Endothelial cell (in vitro differentiated cells): ENCODE results near the gene ALPI. TPM values are rescaled to one million over a fixed set of nuclear protein-coding genes. Genes with fewer than 3 reads are reported as not detected.
A peak's percentile ranks its signal among the peaks of the same experiment; 100 is the strongest.
"Not testable (repeated sequence)": the region's sequence is repeated elsewhere in the genome, so short reads cannot be mapped to it uniquely, and the experiment has no call there.

ENCODE experiments used
- DNase-seq: peaks from one replicate; pipeline ENCODE4 v3.0.0; 2021; ENCODE audit warnings: low spot score
- H3K27ac Mint-ChIP-seq: one replicate; pipeline ENCODE4 v1.8.0; 2021; ENCODE audit warnings: mixed read lengths, inconsistent platforms; ENCODE audit not compliant: unreplicated experiment
- H3K27me3 Mint-ChIP-seq: one replicate; pipeline ENCODE4 v1.8.0; 2021; ENCODE audit warnings: mild to moderate bottlenecking, moderate library complexity, mixed read lengths, inconsistent platforms; ENCODE audit not compliant: unreplicated experiment
- H3K36me3 Mint-ChIP-seq: one replicate; pipeline ENCODE4 v1.8.0; 2021; ENCODE audit warnings: mild to moderate bottlenecking, low read depth, mixed read lengths, inconsistent platforms; ENCODE audit not compliant: unreplicated experiment
- H3K4me1 Mint-ChIP-seq: one replicate; pipeline ENCODE4 v1.8.0; 2021; ENCODE audit warnings: mild to moderate bottlenecking, mixed read lengths, inconsistent platforms; ENCODE audit not compliant: unreplicated experiment
- H3K4me3 Mint-ChIP-seq: one replicate; pipeline ENCODE4 v1.8.0; 2021; ENCODE audit warnings: mild to moderate bottlenecking, mixed read lengths, inconsistent platforms; ENCODE audit not compliant: unreplicated experiment
- H3K9me3 Mint-ChIP-seq: one replicate; pipeline ENCODE4 v1.8.0; 2021; ENCODE audit warnings: mixed read lengths, inconsistent platforms; ENCODE audit not compliant: unreplicated experiment
- total RNA-seq: library from RNA; stranded (reverse); fragmentation: NEBNext Ultra II Directional; extraction: Animal tissue kit (Norgen Biotek cat#: 25700); gene quantifications from one replicate; pipeline ENCODE4 v1.2.1, GENCODE V29; 2021; ENCODE audit not compliant: unreplicated experiment
- TF ChIP-seq, protein P1 (sequence below): fragments of 200-600 bp; sonication (generic); IDR thresholded peaks from one replicate; pipeline ENCODE4 v1.5.0; 2021; ENCODE audit warnings: antibody characterized with exemption; ENCODE audit not compliant: unreplicated experiment

Gene ALPI
- total RNA-seq, 1 donor from 2014 or later: not detected

DNA sequence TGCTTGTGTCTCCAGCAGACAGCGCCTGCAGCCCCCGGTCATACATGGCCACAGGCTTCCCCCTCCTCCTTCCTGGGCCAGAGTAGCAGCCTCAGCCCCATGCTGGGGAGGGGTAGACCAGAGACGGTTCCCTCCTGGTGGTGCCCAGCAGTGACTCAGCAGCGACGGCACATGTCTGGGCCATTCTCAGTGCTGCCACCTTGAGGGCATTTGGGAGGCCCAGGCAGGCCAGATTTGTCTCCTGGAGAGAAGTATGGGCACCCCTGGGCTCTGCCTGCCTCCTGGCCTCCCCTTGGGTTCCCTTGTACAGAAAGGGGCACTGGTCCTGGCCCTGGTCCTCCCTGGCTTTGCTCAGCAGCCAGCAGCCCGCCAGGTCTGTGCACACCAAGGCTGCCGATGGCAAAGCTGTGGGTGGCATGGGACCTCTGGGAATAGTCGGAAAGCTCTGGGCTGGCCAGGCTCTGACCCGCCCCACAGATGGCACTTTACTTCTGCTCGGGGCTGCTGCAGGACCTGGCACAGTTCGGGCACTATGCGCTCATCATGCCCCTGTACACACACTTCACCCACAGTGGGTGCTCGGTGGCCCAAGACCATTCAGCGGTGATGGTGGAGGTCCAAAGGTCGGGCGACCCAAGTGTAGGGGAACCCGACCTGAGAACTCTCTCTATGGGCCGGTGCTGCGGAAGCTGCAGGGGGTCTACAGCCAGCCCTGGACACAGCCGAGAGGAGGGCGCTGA, 11.4 kb upstream of the ALPI start:
- Mint-ChIP-seq H3K27me3 (peaks cover 11% of the 10 kb centered on the region), H3K36me3 (no peaks in the 10 kb centered on the region), H3K9me3 (no peaks in the 10 kb centered on the region), H3K4me1 (no peaks in the 10 kb centered on the region), H3K27ac (no peak overlapping the region), H3K4me3 (no peak overlapping the region)
- DNase-seq: peak; percentile 80
- TF ChIP-seq, protein P1, sequence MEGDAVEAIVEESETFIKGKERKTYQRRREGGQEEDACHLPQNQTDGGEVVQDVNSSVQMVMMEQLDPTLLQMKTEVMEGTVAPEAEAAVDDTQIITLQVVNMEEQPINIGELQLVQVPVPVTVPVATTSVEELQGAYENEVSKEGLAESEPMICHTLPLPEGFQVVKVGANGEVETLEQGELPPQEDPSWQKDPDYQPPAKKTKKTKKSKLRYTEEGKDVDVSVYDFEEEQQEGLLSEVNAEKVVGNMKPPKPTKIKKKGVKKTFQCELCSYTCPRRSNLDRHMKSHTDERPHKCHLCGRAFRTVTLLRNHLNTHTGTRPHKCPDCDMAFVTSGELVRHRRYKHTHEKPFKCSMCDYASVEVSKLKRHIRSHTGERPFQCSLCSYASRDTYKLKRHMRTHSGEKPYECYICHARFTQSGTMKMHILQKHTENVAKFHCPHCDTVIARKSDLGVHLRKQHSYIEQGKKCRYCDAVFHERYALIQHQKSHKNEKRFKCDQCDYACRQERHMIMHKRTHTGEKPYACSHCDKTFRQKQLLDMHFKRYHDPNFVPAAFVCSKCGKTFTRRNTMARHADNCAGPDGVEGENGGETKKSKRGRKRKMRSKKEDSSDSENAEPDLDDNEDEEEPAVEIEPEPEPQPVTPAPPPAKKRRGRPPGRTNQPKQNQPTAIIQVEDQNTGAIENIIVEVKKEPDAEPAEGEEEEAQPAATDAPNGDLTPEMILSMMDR: peak; percentile 71

DNA sequence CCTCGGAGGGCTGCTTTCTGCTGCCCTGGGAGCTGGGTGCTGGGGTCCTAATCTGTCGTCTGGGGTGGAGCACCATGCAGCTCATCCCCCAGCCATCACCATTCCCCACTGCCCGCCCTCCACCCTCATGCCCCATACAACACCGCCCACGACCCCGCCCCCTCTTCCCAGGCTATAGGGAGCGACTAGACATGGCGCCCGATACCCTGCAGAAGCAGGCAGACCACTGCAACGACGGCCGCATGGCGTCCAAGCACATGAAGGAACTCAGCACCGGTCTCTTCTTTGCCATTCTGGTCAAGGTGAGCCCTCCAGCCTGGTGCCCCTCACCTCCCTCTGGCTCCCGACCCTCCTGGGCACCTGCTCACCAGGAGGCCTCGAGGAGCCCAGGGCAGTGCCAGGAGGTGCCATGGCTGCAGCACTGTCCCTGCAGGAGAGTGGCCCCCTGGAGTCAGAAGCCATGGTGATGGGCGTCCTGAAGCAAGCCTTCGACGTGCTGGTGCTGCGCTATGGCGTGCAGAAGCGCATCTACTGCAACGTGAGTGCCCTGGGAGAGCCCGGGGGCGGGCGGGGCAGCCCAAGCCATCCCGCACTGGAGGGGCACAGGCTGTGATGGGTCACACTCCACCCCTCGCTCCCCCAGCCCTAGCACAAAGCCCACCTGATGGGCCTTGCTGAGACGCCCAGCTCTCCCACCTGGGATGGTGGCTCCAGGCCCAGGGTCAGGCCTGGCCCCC, 10.6 kb upstream of the ALPI start:
- H3K4me3 Mint-ChIP-seq, H3K4me1 Mint-ChIP-seq, H3K27ac Mint-ChIP-seq, H3K9me3 Mint-ChIP-seq, H3K36me3 Mint-ChIP-seq, DNase-seq: not testable (repeated sequence)
- H3K27me3 Mint-ChIP-seq: peaks cover 11% of the 10 kb centered on the region

DNA sequence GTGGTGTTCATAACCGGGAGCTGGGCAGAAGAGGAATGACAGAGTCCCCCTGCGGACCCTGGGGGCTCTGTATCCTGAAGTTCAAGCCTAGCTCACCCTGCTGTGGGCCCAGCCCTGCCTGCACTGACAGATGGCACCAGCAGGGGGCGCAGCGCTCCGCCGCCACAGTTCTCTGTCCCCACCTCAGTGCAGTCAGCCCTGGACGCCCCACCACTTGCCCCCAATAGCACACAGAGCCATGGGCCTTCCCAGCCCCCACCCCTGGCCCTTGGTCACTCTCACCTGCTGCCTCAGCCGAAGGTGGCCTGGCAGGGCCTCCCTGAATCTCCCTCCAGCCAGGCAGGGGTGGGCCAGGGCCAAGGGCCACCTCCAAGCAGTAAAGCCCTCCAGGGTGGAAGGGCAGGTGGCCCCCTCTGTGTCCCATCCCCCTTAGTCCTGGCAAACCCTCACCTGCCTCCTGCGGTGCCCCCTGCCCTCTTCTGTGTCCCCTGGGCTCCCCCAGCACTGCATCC, 9.6 kb upstream of the ALPI start:
- H3K4me1 Mint-ChIP-seq: not testable (repeated sequence)

DNA sequence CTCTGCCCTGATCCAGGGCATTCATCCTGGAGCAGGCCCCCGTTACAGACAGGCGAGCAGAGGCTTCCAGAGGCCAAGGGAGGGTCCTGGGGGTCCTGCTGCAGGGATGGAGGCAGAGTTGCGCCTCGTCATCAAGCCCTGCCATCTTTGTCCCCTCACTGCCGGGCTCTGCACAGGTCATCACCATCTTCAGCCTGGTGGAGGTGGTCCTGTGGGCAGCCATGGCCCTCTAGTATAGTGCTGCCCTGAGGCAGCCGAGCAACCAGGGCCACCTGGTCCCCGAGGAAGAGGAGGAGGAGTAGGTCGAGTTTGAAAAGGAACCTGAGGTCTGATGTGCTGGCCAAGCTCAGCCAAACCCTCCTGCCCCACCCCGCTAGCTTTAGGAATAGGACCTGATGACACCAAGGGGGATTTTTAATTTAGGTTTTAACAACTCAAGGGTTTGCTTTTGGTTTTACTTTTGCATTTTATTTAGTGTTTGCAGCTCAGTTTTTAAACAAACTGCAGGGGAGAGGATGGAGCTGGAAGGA, 8.8 kb upstream of the ALPI start:
- Mint-ChIP-seq H3K36me3 (no peaks in the 10 kb centered on the region), H3K27ac (no peak overlapping the region), H3K27me3 (no peaks in the 10 kb centered on the region), H3K4me1 (no peaks in the 10 kb centered on the region), H3K4me3 (no peak overlapping the region), H3K9me3 (no peaks in the 10 kb centered on the region)
- DNase-seq: no peak
- TF ChIP-seq, protein P1: no peak

More for the DNA sequence above, 9.6 kb upstream of the ALPI start:
- not testable (repeated sequence) for H3K36me3 Mint-ChIP-seq, DNase-seq, H3K27me3 Mint-ChIP-seq, H3K27ac Mint-ChIP-seq, H3K9me3 Mint-ChIP-seq, H3K4me3 Mint-ChIP-seq
- TF ChIP-seq, protein P1: peak; percentile 53

DNA sequence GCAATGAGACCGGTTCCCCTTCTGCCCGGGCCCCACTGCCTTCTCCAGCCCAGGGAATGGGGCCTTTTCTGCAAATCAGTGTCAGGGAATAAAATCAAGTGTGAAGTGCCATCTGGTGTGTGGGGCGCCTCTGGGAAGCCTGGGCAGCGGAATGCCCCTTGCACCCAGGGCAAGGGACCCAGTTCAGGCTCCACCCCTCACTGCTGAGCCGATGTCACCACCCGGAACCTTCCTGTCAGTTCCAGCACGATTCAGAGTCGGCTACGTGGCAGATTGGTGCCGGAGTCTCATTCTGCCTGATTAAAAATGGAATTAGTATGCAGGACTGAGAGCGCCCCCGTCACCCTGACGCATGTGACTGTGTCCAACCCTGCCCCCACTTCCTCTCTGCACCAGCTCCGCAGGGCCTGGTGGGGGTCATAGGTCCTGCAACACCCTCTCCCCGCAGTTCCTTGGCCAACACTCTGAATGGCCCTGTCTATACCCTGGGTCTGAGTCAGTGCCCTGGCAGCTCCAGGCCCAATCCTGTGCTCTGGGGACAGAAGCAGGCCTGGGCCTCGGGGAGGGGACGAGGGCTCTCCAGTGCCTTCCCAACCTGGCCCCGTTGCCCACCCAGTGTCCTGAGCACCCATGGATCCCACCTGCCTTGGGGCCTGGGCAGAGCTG, 8.2 kb upstream of the ALPI start:
- H3K27me3 Mint-ChIP-seq: no peaks in the 10 kb centered on the region
- no peak overlapping the region for H3K4me3 Mint-ChIP-seq
- H3K27ac Mint-ChIP-seq: no peak overlapping the region
- H3K9me3 Mint-ChIP-seq: no peaks in the 10 kb centered on the region
- no peak for DNase-seq
- H3K4me1 Mint-ChIP-seq: no peaks in the 10 kb centered on the region
- H3K36me3 Mint-ChIP-seq: no peaks in the 10 kb centered on the region
- TF ChIP-seq, protein P1: no peak
